Neuronal stem cell (in vitro differentiated cells): Measurements from ENCODE around the gene CIAO2A.

Experiments used
- DNase-seq: peaks from one replicate; pipeline ENCODE4 v3.0.0-alpha.2; 2013; ENCODE audit warnings: low spot score
- H2AFZ ChIP-seq: one replicate; pipeline ENCODE4 v1.6.1; 2013; ENCODE audit warnings: mild to moderate bottlenecking, low read length, inconsistent platforms
- H2AK5ac ChIP-seq: 2 replicates; pipeline ENCODE4 v1.6.1; 2013; ENCODE audit warnings: low read depth, mild to moderate bottlenecking, inconsistent platforms, low read length, moderate library complexity, mixed read lengths
- H2BK120ac ChIP-seq: 2 replicates; pipeline ENCODE4 v1.6.1; 2013; ENCODE audit warnings: low read depth, mild to moderate bottlenecking, inconsistent platforms, low read length, moderate library complexity, mixed read lengths
- H2BK12ac ChIP-seq: one replicate; pipeline ENCODE4 v1.6.1; 2013; ENCODE audit warnings: low read length, inconsistent platforms
- H2BK15ac ChIP-seq: 2 replicates; pipeline ENCODE4 v1.6.1; 2013; ENCODE audit warnings: mild to moderate bottlenecking, low read length, inconsistent platforms, mixed read lengths
- H2BK5ac ChIP-seq: one replicate; pipeline ENCODE4 v1.6.1; 2013; ENCODE audit warnings: inconsistent platforms, mild to moderate bottlenecking, low read length, moderate library complexity
- H3K14ac ChIP-seq: one replicate; pipeline ENCODE4 v1.6.1; 2013; ENCODE audit warnings: low read length, inconsistent platforms
- H3K18ac ChIP-seq: 2 replicates; pipeline ENCODE4 v1.6.1; 2013; ENCODE audit warnings: low read length, inconsistent platforms
- H3K23ac ChIP-seq: 2 replicates; pipeline ENCODE4 v1.6.1; 2013; ENCODE audit warnings: low read depth, mild to moderate bottlenecking, mixed read lengths, low read length, inconsistent platforms; ENCODE audit not compliant: poor library complexity
- H3K27ac ChIP-seq: replicated peaks from 3 replicates; pipeline ENCODE4 v1.5.1; 2013; ENCODE audit warnings: low read length, inconsistent platforms
- H3K27me3 ChIP-seq, 3 experiments: 2 replicates each; pipeline ENCODE4 v1.6.1; 2013; ENCODE audit warnings: low read length in 3 of 3, mild to moderate bottlenecking in 2 of 3, inconsistent platforms in 1 of 3, low read depth in 1 of 3, mixed read lengths in 1 of 3, moderate library complexity in 1 of 3; ENCODE audit not compliant: control insufficient read depth in 3 of 3, insufficient read depth in 3 of 3
- H3K36me3 ChIP-seq, 2 donors: replicated peaks in 1 of 2; 2 replicates each; pipeline ENCODE4 v1.6.1; 2013; ENCODE audit warnings: low read length in 2 of 2; ENCODE audit not compliant: control insufficient read depth in 2 of 2, insufficient read depth in 2 of 2
- H3K4ac ChIP-seq: 2 replicates; pipeline ENCODE4 v1.6.1; 2013; ENCODE audit warnings: inconsistent platforms, mild to moderate bottlenecking, low read length, moderate library complexity
- H3K4me1 ChIP-seq, 2 donors: 1 replicate in 1 of 2; 2 replicates in 1 of 2; pipeline ENCODE4 v1.6.1; 2013; ENCODE audit warnings: low read length in 2 of 2, low read depth in 1 of 2; ENCODE audit not compliant: control insufficient read depth in 2 of 2, insufficient read depth in 1 of 2
- H3K4me2 ChIP-seq: one replicate; pipeline ENCODE4 v1.6.1; 2013; ENCODE audit warnings: mild to moderate bottlenecking, low read length, inconsistent platforms; ENCODE audit not compliant: insufficient read depth, poor library complexity, severe bottlenecking
- H3K4me3 ChIP-seq, 2 donors: 2 replicates each; pipeline ENCODE4 v1.5.1; 2013; ENCODE audit warnings: low read length in 2 of 2, mild to moderate bottlenecking in 2 of 2, inconsistent platforms in 1 of 2, moderate library complexity in 1 of 2
- H3K79me1 ChIP-seq: one replicate; pipeline ENCODE4 v1.6.1; 2013; ENCODE audit warnings: low read depth, mild to moderate bottlenecking, inconsistent platforms, low read length, moderate library complexity
- H3K9ac ChIP-seq: one replicate; pipeline ENCODE4 v1.6.1; 2013; ENCODE audit warnings: mild to moderate bottlenecking, low read depth, low read length, inconsistent platforms; ENCODE audit not compliant: poor library complexity
- H3K9me3 ChIP-seq, 2 donors: replicated peaks in 1 of 2; 2 replicates each; pipeline versions ENCODE3 to v1.6.1; 2013; ENCODE audit warnings: low read length in 2 of 2, mild to moderate bottlenecking in 2 of 2, inconsistent platforms in 1 of 2, low read depth in 1 of 2, mixed read lengths in 1 of 2, moderate library complexity in 1 of 2; ENCODE audit not compliant: control insufficient read depth in 2 of 2, insufficient read depth in 1 of 2
- H4K8ac ChIP-seq: one replicate; pipeline ENCODE4 v1.6.1; 2013; ENCODE audit warnings: low read depth, mild to moderate bottlenecking, inconsistent platforms, low read length, moderate library complexity
- H4K91ac ChIP-seq: one replicate; pipeline ENCODE4 v1.6.1; 2013; ENCODE audit warnings: low read length, low read depth, mild to moderate bottlenecking, inconsistent platforms; ENCODE audit not compliant: poor library complexity
- WGBS, 2 donors: extraction: QIAGEN DNeasy Blood & Tissue Kit; methylation state at CpG; one replicate each; pipeline ENCODE4 v1.1.7; 2013; ENCODE audit warnings: missing lambda C conversion rate in 2 of 2, mixed read lengths in 1 of 2; ENCODE audit not compliant: insufficient read length in 2 of 2, insufficient replicate concordance in 1 of 2; ENCODE audit errors: extremely low coverage in 2 of 2; 5-methylcytosine and 5-hydroxymethylcytosine counted together

CIAO2A gene

DNA sequence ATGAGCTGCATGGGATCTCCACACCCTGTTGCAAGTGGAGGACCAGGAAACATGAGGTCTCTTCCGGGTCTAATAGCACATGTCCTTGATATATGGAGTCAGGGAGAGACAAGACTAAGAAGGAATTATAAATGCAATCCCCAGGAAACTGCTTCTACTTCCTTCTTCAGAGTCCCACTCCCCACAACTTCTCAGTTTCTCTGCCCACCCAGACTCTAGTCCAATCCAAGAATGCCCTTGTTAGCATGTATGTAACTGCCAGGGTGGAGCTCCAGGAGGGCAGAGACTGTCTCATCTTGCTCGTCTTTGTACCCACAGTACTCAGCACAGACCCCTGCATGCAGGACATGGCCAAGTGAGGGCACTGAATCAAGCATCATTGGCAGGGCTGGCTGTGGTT lies 55.7 kb downstream of the CIAO2A start:
- Histone ChIP-seq H3K4me3 (no peak overlapping the region), H3K4me1 (no peaks in the 10 kb centered on the region), H2BK5ac (no peak overlapping the region), H3K18ac (peak overlapping the region; percentile 33), H3K4ac (no peak overlapping the region), H3K27ac (no peak overlapping the region), H3K9ac (no peak overlapping the region), H3K79me1 (no peaks in the 10 kb centered on the region), H2AK5ac (no peak overlapping the region), H3K36me3 (no peaks in the 10 kb centered on the region), H3K23ac (no peak overlapping the region), H2BK15ac (no peak overlapping the region), H3K27me3 (no peaks in the 10 kb centered on the region), H3K4me2 (no peak overlapping the region), H4K91ac (no peak overlapping the region), H4K8ac (no peak overlapping the region), H2BK12ac (no peak overlapping the region), H2AFZ (no peak overlapping the region), H2BK120ac (no peak overlapping the region), H3K9me3 (no peaks in the 10 kb centered on the region), H3K14ac (no peak overlapping the region)
- no CpG with 5 or more reads among the region's 2 CpGs for WGBS, 2 donors
- no peak for DNase-seq

DNA sequence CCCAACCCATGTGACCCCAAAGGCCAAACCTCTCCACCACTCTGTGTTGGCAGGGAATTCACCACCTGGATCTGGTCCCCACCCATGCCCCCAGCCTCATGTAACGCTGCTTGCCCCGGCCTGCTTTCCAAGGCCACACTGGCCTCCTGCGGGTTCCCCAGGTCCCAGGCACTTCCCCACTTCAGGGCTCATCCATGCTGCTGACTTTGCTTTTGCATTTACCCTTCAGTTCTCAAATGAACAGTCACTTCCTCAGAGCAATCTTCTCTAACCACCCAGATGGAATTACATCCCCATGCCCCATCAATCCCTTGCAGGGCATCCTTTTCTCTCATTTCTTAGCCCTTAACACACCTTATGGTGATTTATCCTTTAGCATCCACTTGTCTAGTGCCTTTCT lies 56.5 kb downstream of the CIAO2A start:
- no peaks in the 10 kb centered on the region for H3K27me3 ChIP-seq
- DNase-seq: no peak
- H4K91ac ChIP-seq: no peak overlapping the region
- no peak overlapping the region for H2BK120ac ChIP-seq
- H3K4ac ChIP-seq: no peak overlapping the region
- no peak overlapping the region for H3K23ac ChIP-seq
- H3K9ac ChIP-seq: peak overlapping the region; percentile 38
- H2BK12ac ChIP-seq: no peak overlapping the region
- no peaks in the 10 kb centered on the region for H3K4me1 ChIP-seq
- WGBS, 2 donors: no CpG with 5 or more reads among the region's 3 CpGs
- H3K79me1 ChIP-seq: no peaks in the 10 kb centered on the region
- no peak overlapping the region for H2AFZ ChIP-seq
- H3K4me2 ChIP-seq: no peak overlapping the region
- no peaks in the 10 kb centered on the region for H3K36me3 ChIP-seq
- no peak overlapping the region for H3K14ac ChIP-seq
- H3K4me3 ChIP-seq: no peak overlapping the region
- H2BK5ac ChIP-seq: no peak overlapping the region
- no peak overlapping the region for H3K18ac ChIP-seq
- no peak overlapping the region for H4K8ac ChIP-seq
- no peak overlapping the region for H2BK15ac ChIP-seq
- H3K27ac ChIP-seq: no peak overlapping the region
- H2AK5ac ChIP-seq: no peak overlapping the region
- H3K9me3 ChIP-seq: no peaks in the 10 kb centered on the region

GRCh38 chr15:64035525-64035924 lies 58.1 kb downstream of the CIAO2A start:
- Histone ChIP-seq H3K4ac (no peak overlapping the region), H2AFZ (peak overlapping the region; percentile 18), H3K27ac (no peak overlapping the region), H3K36me3 (no peaks in the 10 kb centered on the region), H2BK5ac (no peak overlapping the region), H3K23ac (no peak overlapping the region), H3K18ac (no peak overlapping the region), H3K4me3 (no peak overlapping the region), H3K9ac (no peak overlapping the region), H4K91ac (no peak overlapping the region), H2BK120ac (no peak overlapping the region), H3K27me3 (no peaks in the 10 kb centered on the region), H3K4me2 (no peak overlapping the region), H2BK15ac (no peak overlapping the region), H3K79me1 (no peaks in the 10 kb centered on the region), H2AK5ac (no peak overlapping the region), H4K8ac (no peak overlapping the region), H2BK12ac (no peak overlapping the region), H3K14ac (no peak overlapping the region), H3K4me1 (no peaks in the 10 kb centered on the region), H3K9me3 (no peaks in the 10 kb centered on the region)
- DNase-seq: no peak
- WGBS, 2 donors: no CpG with 5 or more reads among the region's 1 CpG

DNA sequence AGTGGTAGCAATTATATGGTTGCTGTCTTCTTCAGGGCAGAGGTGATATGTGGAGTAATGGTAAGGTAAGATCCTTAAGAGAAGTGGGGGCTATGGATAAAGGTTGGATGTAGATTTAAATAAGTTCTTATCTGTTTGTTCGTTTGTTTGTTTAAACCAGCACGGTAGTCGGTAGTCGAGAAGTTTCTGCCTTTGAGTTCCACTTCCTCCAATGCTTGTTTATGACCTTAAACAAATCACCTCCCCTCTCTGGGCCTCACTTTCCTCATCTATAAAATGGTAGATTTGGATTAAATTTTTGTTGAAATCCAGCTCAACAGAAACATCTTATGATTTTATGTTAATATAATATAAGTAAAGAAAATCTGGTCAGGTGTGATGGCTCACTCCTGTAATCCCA lies 59.1 kb downstream of the CIAO2A start:
- Histone ChIP-seq H3K18ac (no peak overlapping the region), H2AK5ac (no peak overlapping the region), H3K4me1 (no peaks in the 10 kb centered on the region), H3K4me3 (peak overlapping the region in 1 of 2 donors; percentile 35), H3K27me3 (no peaks in the 10 kb centered on the region), H4K8ac (no peak overlapping the region), H3K14ac (no peak overlapping the region), H3K9me3 (no peaks in the 10 kb centered on the region), H3K23ac (no peak overlapping the region), H4K91ac (no peak overlapping the region), H2BK15ac (no peak overlapping the region), H2BK5ac (no peak overlapping the region), H3K27ac (no peak overlapping the region), H3K4me2 (no peak overlapping the region), H3K79me1 (no peaks in the 10 kb centered on the region), H3K36me3 (no peaks in the 10 kb centered on the region), H3K9ac (no peak overlapping the region), H2BK12ac (no peak overlapping the region), H2AFZ (no peak overlapping the region), H2BK120ac (no peak overlapping the region), H3K4ac (no peak overlapping the region)
- no peak for DNase-seq
- WGBS, 2 donors: no CpG with 5 or more reads among the region's 4 CpGs
